Mesodermal cell (in vitro differentiated cells): Measurements from ENCODE around the gene GTF2A1L. TPM values are rescaled to one million over a fixed set of nuclear protein-coding genes. Genes with fewer than 3 reads are reported as not detected.

Experiments
- H3K27ac ChIP-seq: 2 replicates; pipeline ENCODE4 v1.7.0; 2013; ENCODE audit warnings: mild to moderate bottlenecking, low read depth, low read length, moderate library complexity; ENCODE audit not compliant: severe bottlenecking
- H3K36me3 ChIP-seq: 2 replicates; pipeline ENCODE4 v1.7.1; 2013; ENCODE audit warnings: mild to moderate bottlenecking, low read length, moderate library complexity; ENCODE audit not compliant: control insufficient read depth, insufficient read depth
- H3K4me1 ChIP-seq: one replicate; pipeline ENCODE4 v1.7.1; 2013; ENCODE audit warnings: mild to moderate bottlenecking, low read length; ENCODE audit not compliant: insufficient read depth, control insufficient read depth, poor library complexity, severe bottlenecking
- H3K4me3 ChIP-seq: 2 replicates; pipeline ENCODE4 v1.7.0; 2013; ENCODE audit warnings: low read length, control low read depth, mild to moderate bottlenecking; ENCODE audit not compliant: insufficient read depth, poor library complexity, severe bottlenecking; ENCODE audit errors: extremely low read depth
- H3K9me3 ChIP-seq: 2 replicates; pipeline ENCODE4 v1.7.1; 2013; ENCODE audit warnings: mild to moderate bottlenecking, low read length, moderate library complexity; ENCODE audit not compliant: control insufficient read depth
- WGBS, 2 experiments: methylation state at CpG; one replicate each; pipeline ENCODE4 v1.1.5; 2013; ENCODE audit warnings: missing lambda C conversion rate in 2 of 2; ENCODE audit not compliant: insufficient coverage in 2 of 2; 5-methylcytosine and 5-hydroxymethylcytosine counted together
- polyA plus RNA-seq, 2 experiments: library from polyadenylated mRNA; stranded (reverse); fragments of 50-300 nt; gene quantifications; one replicate each; pipeline ENCODE4 v1.2.3, GENCODE V29; 2013

Gene GTF2A1L
- polyA plus RNA-seq (2013, experiment 1 of 2) = not detected
- 2.8 TPM for polyA plus RNA-seq (2013, experiment 2 of 2)

- H3K27ac ChIP-seq = no peak within 1 kb of the TSS
- no peaks in the 10 kb centered on the region for H3K4me1 ChIP-seq
- no peaks in the 10 kb centered on the region for H3K9me3 ChIP-seq
- 95% methylated on average over 17 to 25 of the region's 26 CpGs for WGBS, 2 experiments
- no peak within 1 kb of the TSS for H3K4me3 ChIP-seq
- no peaks in the 10 kb centered on the region for H3K36me3 ChIP-seq
Measured at GRCh38 chr2:48617618-48618017, at the start of gene GTF2A1L. Gene GTF2A1L, plus strand, starts transcription at chr2:48617856. Its CDS starts 19 bp downstream, at chr2:48617875.

GRCh38 chr2:48568547-48568946 lies 49.1 kb upstream of the GTF2A1L start:
- WGBS, 2 experiments = 100% methylated on average over 1 to 2 of the region's 4 CpGs
- Histone ChIP-seq H3K9me3 (no peaks in the 10 kb centered on the region), H3K27ac (no peak overlapping the region), H3K4me1 (peaks cover 2% of the 10 kb centered on the region), H3K4me3 (no peak overlapping the region), H3K36me3 (peaks cover 9% of the 10 kb centered on the region)

GRCh38 chr2:48569433-48569832 lies 48.2 kb upstream of the GTF2A1L start:
- Histone ChIP-seq H3K4me1 (peaks cover 2% of the 10 kb centered on the region), H3K27ac (no peak overlapping the region), H3K4me3 (no peak overlapping the region), H3K9me3 (no peaks in the 10 kb centered on the region), H3K36me3 (peaks cover 9% of the 10 kb centered on the region)

GRCh38 chr2:48572816-48573215 lies 44.8 kb upstream of the GTF2A1L start:
- Histone ChIP-seq H3K9me3 (no peaks in the 10 kb centered on the region), H3K4me1 (no peaks in the 10 kb centered on the region), H3K36me3 (peaks cover 6% of the 10 kb centered on the region), H3K4me3 (no peak overlapping the region), H3K27ac (peak overlapping the region; percentile 10)
- WGBS, 2 experiments = 42 to 60% methylated on average over 2 to 5 of the region's 5 CpGs

- 90 to 96% methylated on average over 2 of the region's 9 CpGs for WGBS, 2 experiments
Measured at GRCh38 chr2:48574353-48575287, 43.0 kb upstream of the GTF2A1L start.

GRCh38 chr2:48578313-48578712 lies 39.3 kb upstream of the GTF2A1L start:
- Histone ChIP-seq H3K4me1 (no peaks in the 10 kb centered on the region), H3K36me3 (peaks cover 34% of the 10 kb centered on the region), H3K9me3 (no peaks in the 10 kb centered on the region), H3K27ac (no peak overlapping the region), H3K4me3 (no peak overlapping the region)
- no CpG with 5 or more reads among the region's 4 CpGs for WGBS, 2 experiments

More at GRCh38 chr2:48574353-48575287, 43.0 kb upstream of the GTF2A1L start:
- H3K27ac ChIP-seq = no peak overlapping the region
- H3K36me3 ChIP-seq = peaks cover 6% of the 10 kb centered on the region
- no peaks in the 10 kb centered on the region for H3K4me1 ChIP-seq
- no peak overlapping the region for H3K4me3 ChIP-seq
- H3K9me3 ChIP-seq = no peaks in the 10 kb centered on the region

GRCh38 chr2:48583961-48584360 lies 33.7 kb upstream of the GTF2A1L start:
- peaks cover 53% of the 10 kb centered on the region for H3K36me3 ChIP-seq
- H3K4me1 ChIP-seq = no peaks in the 10 kb centered on the region
- H3K4me3 ChIP-seq = no peak overlapping the region
- 93 to 100% methylated on average over 1 to 2 of the region's 3 CpGs for whole genome bisulfite sequencing, 2 experiments
- no peak overlapping the region for H3K27ac ChIP-seq
- H3K9me3 ChIP-seq = no peaks in the 10 kb centered on the region

- H3K4me1 ChIP-seq = no peaks in the 10 kb centered on the region
- H3K36me3 ChIP-seq = peaks cover 53% of the 10 kb centered on the region
- H3K4me3 ChIP-seq = no peak overlapping the region
- WGBS, 2 experiments = 97 to 100% methylated on average over 1 to 4 of the region's 4 CpGs
- no peaks in the 10 kb centered on the region for H3K9me3 ChIP-seq
- no peak overlapping the region for H3K27ac ChIP-seq
Measured at GRCh38 chr2:48584551-48584950, 33.1 kb upstream of the GTF2A1L start.

GRCh38 chr2:48586433-48586832 lies 31.2 kb upstream of the GTF2A1L start:
- no peak overlapping the region for H3K4me3 ChIP-seq

GRCh38 chr2:48587560-48587959 lies 30.1 kb upstream of the GTF2A1L start:
- Histone ChIP-seq H3K4me1 (no peaks in the 10 kb centered on the region), H3K27ac (no peak overlapping the region), H3K36me3 (peaks cover 36% of the 10 kb centered on the region), H3K4me3 (no peak overlapping the region), H3K9me3 (no peaks in the 10 kb centered on the region)
- WGBS, 2 experiments = 88 to 89% methylated on average over 4 to 5 of the region's 5 CpGs

More at GRCh38 chr2:48586433-48586832, 31.2 kb upstream of the GTF2A1L start:
- no peaks in the 10 kb centered on the region for H3K9me3 ChIP-seq
- H3K36me3 ChIP-seq = peaks cover 42% of the 10 kb centered on the region
- H3K4me1 ChIP-seq = no peaks in the 10 kb centered on the region
- H3K27ac ChIP-seq = no peak overlapping the region
- 71 to 72% methylated on average over 4 of the region's 4 CpGs for WGBS, 2 experiments

- Histone ChIP-seq H3K4me1 (no peaks in the 10 kb centered on the region), H3K36me3 (peaks cover 32% of the 10 kb centered on the region), H3K27ac (no peak overlapping the region), H3K4me3 (no peak overlapping the region), H3K9me3 (no peaks in the 10 kb centered on the region)
- no CpG with 5 or more reads among the region's 3 CpGs for WGBS, 2 experiments
Measured at GRCh38 chr2:48587961-48588360, 29.7 kb upstream of the GTF2A1L start.
